ENCODE measurements around the gene GINS2.

Gene GINS2

DNA sequence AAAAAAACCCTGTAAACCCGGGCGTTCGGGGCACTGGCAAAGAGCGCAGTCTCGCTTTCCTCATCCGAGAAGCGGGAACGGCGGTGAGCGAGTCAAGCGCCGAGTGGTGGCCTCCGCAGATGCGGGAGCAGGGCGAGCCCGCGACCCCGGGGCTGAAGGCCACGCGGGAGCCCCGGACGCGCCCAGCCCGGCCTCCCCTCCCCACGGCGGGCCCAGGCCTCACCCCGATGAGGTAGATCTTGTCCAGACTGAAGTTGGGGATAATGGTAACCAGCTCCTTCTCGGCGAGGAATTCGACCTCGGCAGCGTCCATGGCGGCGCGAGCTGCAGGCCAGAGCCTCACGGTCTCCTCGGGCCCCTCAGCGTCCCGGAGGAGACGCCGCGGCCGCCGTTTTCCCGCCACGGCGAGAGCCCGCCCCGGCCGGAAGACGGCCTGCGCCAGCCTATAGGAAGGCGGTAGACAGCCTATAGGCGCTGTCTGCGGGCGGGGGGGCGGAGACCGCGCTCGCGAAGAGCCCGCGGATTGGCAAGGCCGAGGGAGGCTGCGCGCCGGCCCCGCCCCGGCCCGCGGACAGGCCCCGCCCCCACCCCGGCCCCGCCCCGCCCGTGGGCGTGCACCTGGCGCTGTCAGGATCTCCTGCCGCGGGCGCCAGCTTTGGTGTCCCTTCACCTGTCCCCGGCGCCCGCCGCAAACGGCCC, at the start of gene GINS2:
Gene GINS2, minus strand, starts transcription at position 369 of the 699 bp plus-strand sequence. Its CDS starts 56 bp downstream, at position 313.
- DNase-seq (ENCODE audit: low spot score) (peak; percentile 100), FAIRE-seq (no peak)

DNA sequence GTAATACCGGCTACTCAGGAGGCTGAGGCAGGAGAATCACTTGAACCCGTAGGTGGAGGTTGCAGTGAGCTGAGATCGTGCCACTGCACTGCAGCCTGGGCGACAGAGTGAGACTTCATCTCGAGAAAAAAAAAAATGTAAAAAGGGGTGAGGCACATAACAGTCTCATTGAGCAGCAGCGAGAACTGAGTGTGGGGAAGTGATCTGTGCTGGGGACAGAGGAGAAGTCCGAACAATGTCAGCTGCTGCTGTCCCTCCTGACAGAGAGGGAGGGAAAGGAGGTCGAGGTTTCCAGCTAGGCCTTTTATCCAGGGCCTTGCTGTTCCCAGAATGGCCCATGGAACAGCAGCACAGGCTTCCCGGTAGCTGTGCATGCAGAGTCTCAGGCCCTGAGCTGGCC, 48.2 kb upstream of the GINS2 start:
- DNase-seq (ENCODE audit: low spot score), result no peak
- FAIRE-seq, result no peak

- FAIRE-seq, result no peak
Measured at GRCh38 chr16:85735946-85736345, 47.2 kb upstream of the GINS2 start.

GRCh38 chr16:85735225-85735635, 46.5 kb upstream of the GINS2 start:
- no peak for FAIRE-seq
- DNase-seq (ENCODE audit: low spot score), result no peak

More at GRCh38 chr16:85735946-85736345, 47.2 kb upstream of the GINS2 start:
- no peak for DNase-seq (ENCODE audit: low spot score)

DNA sequence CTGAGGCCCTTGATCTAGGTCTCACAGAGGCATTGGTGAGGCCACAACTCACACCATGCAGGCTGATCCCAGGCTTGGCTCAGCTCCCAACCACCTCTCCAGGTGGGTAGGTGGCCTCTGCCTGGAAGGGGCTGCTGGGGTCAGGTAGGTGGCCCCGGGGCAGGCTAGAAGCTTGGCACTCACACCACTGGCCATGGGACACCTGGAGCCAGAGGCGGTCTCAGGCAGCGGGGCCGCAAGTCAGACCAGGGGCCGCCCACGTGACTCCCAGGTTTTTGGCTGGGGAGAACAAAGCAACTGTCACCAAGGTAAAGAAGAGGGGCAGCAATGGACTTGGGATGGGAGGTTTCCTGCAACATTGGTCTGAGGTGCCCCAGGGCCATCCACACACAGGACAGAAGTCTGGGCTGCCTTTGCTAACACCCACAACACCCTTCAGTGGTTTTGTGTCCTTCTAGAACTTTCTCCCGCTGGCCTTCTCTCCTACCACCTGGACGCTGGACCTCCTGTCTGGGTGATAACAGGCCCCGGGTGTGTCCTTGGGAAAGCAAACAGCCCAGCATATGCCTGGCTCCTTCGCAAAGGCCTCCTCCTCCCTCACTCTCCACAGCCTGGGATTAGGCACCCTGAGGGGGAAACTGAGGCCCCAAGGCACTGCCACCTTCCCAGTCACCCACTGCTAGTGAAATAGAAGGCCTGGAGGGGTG, 45.7 kb upstream of the GINS2 start:
- no peak for DNase-seq (ENCODE audit: low spot score)
- no peak for FAIRE-seq

- FAIRE-seq (no peak), DNase-seq (ENCODE audit: low spot score) (no peak)
Measured at GRCh38 chr16:85733839-85734170, 45.1 kb upstream of the GINS2 start.

- FAIRE-seq, result no peak
- no peak for DNase-seq (ENCODE audit: low spot score)
Measured at GRCh38 chr16:85733155-85733838, 44.5 kb upstream of the GINS2 start.

- no peak for FAIRE-seq
- DNase-seq (ENCODE audit: low spot score), result no peak
Measured at GRCh38 chr16:85731179-85731578, 42.4 kb upstream of the GINS2 start.

DNA sequence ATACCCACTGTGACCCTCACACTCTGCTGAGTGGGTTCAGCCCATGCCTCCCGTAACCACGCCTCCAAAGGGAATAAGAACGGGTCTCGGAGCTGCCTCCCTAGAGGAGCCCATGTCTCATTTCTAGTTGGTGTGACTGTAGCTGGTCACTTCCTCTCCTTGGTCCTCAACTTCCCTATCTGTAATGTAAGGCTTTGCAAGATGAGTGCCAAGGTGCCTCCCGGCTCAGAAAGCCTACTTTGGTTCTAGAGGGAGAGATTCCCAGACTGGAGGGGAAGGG, 41.4 kb upstream of the GINS2 start:
- FAIRE-seq, result no peak
- DNase-seq (ENCODE audit: low spot score), result no peak

DNA sequence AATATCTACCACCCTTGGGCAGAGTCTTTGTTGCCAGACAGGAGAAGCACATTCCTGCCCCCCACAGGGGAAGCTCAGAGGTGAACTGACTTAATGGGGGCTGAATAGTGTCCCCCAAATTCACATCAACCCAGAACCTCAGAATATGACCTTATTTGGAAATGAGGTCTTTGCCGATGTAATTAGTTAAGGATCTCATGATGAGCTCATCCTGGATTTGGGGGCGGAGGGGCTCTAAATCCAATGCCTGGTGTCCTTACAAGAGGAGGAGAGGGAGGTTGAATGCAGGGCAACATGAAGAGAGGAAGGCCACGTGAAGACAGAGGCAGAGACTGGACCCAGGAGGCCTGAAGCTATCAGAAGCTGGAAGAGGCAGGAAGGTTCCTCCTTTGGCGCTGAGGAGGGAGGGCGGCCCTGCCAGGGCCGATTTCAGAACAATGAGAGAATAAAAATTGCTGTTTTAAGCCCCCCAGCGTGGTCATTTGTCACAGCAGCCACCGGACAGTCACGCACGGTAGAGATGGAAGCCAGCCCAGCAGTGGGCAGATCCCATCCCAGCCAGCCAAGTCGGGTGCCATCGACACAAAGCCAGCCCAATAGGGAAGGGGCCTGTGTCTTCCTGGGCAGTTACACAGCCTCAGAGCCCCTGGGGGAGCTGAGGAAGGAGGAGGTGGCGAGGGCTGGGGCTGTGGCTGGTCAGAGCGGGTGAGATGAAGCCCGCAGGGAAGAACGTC, 40.9 kb upstream of the GINS2 start:
- FAIRE-seq (no peak), DNase-seq (ENCODE audit: low spot score) (no peak)

DNA sequence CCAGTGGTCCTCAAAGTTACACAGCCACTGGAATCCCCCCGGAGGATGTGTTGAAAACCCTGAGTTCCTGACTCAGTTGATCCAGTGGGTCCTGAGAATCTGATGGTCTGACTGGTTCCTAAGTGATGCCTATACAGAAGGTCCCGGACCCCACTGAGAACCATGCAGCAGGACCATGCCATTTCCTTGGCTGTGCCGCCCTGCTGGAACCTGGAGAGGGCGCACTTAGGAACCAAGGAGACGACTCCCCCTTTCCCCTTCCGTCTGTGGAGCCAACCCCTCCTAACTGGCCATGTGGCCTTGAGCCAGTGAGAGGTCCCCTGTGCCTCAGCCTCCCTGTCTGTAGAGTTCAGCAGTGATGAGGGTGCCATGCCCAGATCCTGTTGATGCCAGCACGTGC, 40.1 kb upstream of the GINS2 start:
- FAIRE-seq, result no peak
- no peak for DNase-seq (ENCODE audit: low spot score)

DNA sequence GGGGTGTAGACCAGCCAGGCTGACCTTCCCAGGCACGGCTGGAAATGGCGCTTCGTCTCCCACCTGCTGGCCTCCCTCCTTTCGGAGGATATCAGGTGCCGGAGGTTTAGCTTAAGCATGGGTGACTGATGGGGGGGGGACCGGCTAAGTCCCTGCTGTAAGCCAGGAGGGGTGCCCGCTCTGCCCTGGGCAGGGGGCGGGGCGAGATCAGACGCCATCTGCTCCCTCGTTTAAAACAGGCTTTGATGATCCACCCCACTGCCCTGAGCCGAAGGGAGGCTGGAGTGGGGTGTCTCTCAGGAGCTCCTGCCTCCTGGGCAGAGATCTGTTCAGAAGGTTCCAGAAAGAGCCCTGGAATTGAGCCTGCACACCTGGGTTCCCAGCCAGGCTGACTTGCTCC, 36.2 kb upstream of the GINS2 start:
- DNase-seq (ENCODE audit: low spot score) (no peak), FAIRE-seq (no peak)

GRCh38 chr16:85724126-85724879, 35.5 kb upstream of the GINS2 start:
- FAIRE-seq, result no peak
- no peak for DNase-seq (ENCODE audit: low spot score)

DNA sequence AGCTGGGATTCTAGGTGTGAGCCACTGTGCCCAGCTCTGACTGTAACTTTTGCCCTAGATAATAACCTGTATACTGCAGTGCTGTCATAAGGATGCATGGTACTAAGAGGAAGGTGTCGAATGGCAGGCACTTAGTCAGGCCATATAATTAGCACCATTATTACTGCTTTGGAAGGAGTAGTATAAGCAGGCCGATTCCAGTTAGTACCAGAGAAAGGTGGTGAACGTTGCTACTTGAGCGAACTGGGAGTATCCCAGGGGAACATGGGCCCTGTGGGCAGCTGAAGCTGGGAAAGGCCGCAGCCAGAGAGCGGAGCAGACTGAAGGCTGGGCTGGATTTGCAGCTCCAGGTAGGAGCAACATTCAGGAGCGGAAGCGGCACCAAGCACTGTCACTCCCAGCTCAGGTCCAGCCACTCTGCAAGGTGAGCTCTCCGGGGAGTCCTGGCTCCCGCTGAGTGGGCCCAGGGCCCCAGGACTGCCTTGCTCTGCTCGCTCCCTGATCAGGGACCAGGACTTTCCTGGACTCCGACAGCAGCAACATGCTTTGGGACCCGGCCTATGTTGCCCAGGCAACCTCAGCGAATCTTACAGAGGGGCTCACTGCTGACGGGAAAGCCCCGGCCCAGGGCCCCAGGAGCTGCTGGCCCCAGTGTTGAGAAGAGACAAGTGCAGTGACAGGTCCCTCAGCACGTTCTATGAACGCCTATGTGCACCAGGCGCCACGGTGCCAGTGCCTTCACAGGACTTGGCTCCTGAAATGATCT, 33.6 kb upstream of the GINS2 start:
- DNase-seq (ENCODE audit: low spot score), result no peak
- no peak for FAIRE-seq

GRCh38 chr16:85720302-85720637, 31.5 kb upstream of the GINS2 start:
- DNase-seq (ENCODE audit: low spot score) (peak; percentile 51), FAIRE-seq (no peak)

DNA sequence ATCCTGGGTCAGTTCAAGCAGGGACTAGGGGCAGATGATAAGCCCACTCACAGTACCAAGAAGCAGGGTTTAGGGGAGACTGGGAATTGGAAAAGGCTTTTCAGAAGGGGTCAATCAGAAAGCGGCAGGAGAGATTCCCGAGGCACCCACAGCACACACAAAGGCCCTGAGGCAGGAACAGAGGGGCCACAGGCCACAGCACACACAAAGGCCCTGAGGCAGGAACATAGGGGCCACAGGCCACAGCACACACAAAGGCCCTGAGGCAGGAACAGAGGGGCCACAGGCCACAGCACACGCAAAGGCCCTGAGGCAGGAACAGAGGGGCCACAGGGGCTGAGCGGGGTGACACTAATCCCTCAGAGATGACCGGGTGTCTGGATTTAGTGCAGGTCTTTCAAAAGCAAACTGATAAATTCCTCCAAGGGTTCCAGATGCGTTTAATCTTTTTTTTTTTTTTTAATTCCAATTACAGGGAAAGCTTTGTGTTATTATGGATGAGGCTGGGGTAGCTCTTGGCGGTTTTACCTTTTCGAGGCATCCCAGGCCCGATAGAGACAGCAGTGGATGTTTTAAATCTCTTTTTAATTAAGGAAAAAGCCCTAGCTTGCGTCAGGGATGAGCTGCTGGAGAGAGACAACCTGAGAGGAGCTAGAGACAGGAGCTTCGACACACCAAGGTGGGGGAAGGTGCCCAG, 31.0 kb upstream of the GINS2 start:
- FAIRE-seq, result no peak
- no peak for DNase-seq (ENCODE audit: low spot score)

DNA sequence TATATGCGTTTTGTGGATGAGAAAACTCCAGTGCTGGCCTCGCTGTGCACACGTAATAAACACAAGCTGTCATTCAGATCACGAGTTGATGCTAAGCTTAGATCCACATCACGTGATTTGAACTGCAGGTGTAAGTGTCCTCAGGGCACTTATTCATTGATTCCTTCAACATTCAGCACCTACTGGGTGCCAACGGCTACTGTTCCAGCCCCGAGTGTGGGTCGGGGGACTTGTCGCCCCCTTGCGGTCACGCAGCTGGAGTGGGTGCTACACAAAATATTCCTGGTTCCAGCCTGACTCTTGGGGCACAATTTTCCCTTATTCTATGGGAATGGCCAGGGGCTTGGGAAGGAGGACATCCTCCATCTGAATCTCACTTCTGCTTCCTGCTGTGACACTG, 29.9 kb upstream of the GINS2 start:
- DNase-seq (ENCODE audit: low spot score) (peak; percentile 49), FAIRE-seq (peak; percentile 9)

- no peak for DNase-seq (ENCODE audit: low spot score)
- FAIRE-seq, result no peak
Measured at GRCh38 chr16:85718153-85718477, 29.4 kb upstream of the GINS2 start.

- FAIRE-seq (no peak), DNase-seq (ENCODE audit: low spot score) (peak; percentile 75)
Measured at GRCh38 chr16:85717393-85718152, 28.8 kb upstream of the GINS2 start.

DNA sequence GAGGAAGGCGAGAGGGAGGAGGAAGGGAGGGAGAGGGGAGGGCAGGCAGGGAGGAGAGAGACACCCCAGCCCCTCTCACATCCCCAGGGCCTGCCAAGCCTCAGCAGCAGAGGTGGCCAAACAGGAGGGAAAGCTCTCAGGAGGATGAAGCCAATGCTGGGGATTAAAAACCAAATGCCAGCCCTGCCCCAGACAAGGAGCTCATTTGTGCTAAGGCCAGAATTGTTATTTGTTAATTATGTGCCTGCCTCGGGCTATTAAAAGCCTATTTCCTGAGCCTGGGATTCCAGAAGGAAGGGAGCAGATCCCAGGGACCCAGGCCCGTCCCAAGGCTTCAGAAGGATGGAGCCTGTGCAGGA, 27.9 kb upstream of the GINS2 start:
- FAIRE-seq, result no peak
- DNase-seq (ENCODE audit: low spot score), result no peak

All from urothelium cell line (cell line).